HEK293T (cell line): Measurements from ENCODE around the gene IL4I1.
"Not testable (repeated sequence)": the region's sequence is repeated elsewhere in the genome, so short reads cannot be mapped to it uniquely, and the experiment has no call there.

Source experiments
- CTCF ChIA-PET: fragments of 350-600 bp; formaldehyde crosslinking; extraction: SDS; loops from one replicate; lab custom pipeline; 2021; ENCODE audit warnings: antibody characterized with exemption, inconsistent platforms; lab: Yijun Ruan, JAX
- POLR2A ChIA-PET: fragments of 350-600 bp; formaldehyde crosslinking; extraction: SDS; loops from one replicate; lab custom pipeline; 2020; ENCODE audit warnings: antibody characterized with exemption, inconsistent platforms; lab: Yijun Ruan, JAX
- DNase-seq: peaks from one replicate; pipeline ENCODE4 v3.0.0; 2012; ENCODE audit warnings: mixed read lengths; ENCODE audit errors: extremely low spot score
- ARNT ChIP-seq: fragments of 450-650 bp; IDR thresholded peaks from 2 replicates; pipeline ENCODE4 v1.6.1; 2017; ENCODE audit warnings: mild to moderate bottlenecking
- BHLHE40 ChIP-seq: fragments of 450-650 bp; IDR thresholded peaks from 2 replicates; pipeline ENCODE4 v1.6.1; 2016; ENCODE audit warnings: mild to moderate bottlenecking, moderate library complexity, borderline replicate concordance
- CTBP1 ChIP-seq: fragments of 450-650 bp; IDR thresholded peaks from 2 replicates; pipeline ENCODE4 v1.6.1; 2016; ENCODE audit warnings: borderline replicate concordance
- ELF4 ChIP-seq: fragments of 450-650 bp; IDR thresholded peaks from 2 replicates; pipeline ENCODE4 v1.6.1; 2017; ENCODE audit warnings: antibody characterized with exemption
- FOXA1 ChIP-seq: fragments of 450-650 bp; IDR thresholded peaks from 2 replicates; pipeline ENCODE4 v1.6.1; 2016; ENCODE audit warnings: mild to moderate bottlenecking
- FOXK2 ChIP-seq: fragments of 450-650 bp; IDR thresholded peaks from 2 replicates; pipeline ENCODE4 v1.6.1; 2016; ENCODE audit warnings: mild to moderate bottlenecking
- FOXM1 ChIP-seq: fragments of 450-650 bp; IDR thresholded peaks from 2 replicates; pipeline ENCODE4 v1.6.1; 2017; ENCODE audit warnings: mild to moderate bottlenecking, borderline replicate concordance
- HDGF ChIP-seq: fragments of 450-650 bp; IDR thresholded peaks from 2 replicates; pipeline ENCODE4 v1.6.1; 2017; ENCODE audit warnings: antibody characterized with exemption, borderline replicate concordance
- L3MBTL2 ChIP-seq: fragments of 450-650 bp; conservative IDR thresholded peaks from 2 replicates; pipeline ENCODE4 v1.6.1; 2016; ENCODE audit warnings: mild to moderate bottlenecking
- LEF1 ChIP-seq: fragments of 450-650 bp; IDR thresholded peaks from 2 replicates; pipeline ENCODE4 v1.6.1; 2017; ENCODE audit warnings: mild to moderate bottlenecking, borderline replicate concordance
- NFRKB ChIP-seq: fragments of 450-650 bp; IDR thresholded peaks from 2 replicates; pipeline ENCODE4 v1.6.1; 2016; ENCODE audit warnings: mild to moderate bottlenecking, moderate library complexity
- SP1 ChIP-seq: fragments of 450-650 bp; IDR thresholded peaks from 2 replicates; pipeline ENCODE4 v1.6.1; 2017
- SUZ12 ChIP-seq: fragments of 450-650 bp; IDR thresholded peaks from 2 replicates; pipeline ENCODE4 v1.6.1; 2016; ENCODE audit warnings: mild to moderate bottlenecking
- TARDBP ChIP-seq: fragments of 450-650 bp; IDR thresholded peaks from 2 replicates; pipeline ENCODE4 v1.6.1; 2016
- ZNF384 ChIP-seq: fragments of 450-650 bp; IDR thresholded peaks from 2 replicates; pipeline ENCODE4 v1.6.1; 2016
- TF ChIP-seq, protein P1 (sequence below): fragments of 450-650 bp; IDR thresholded peaks from 2 replicates; pipeline ENCODE4 v1.6.1; 2016

The IL4I1 gene, protein sequence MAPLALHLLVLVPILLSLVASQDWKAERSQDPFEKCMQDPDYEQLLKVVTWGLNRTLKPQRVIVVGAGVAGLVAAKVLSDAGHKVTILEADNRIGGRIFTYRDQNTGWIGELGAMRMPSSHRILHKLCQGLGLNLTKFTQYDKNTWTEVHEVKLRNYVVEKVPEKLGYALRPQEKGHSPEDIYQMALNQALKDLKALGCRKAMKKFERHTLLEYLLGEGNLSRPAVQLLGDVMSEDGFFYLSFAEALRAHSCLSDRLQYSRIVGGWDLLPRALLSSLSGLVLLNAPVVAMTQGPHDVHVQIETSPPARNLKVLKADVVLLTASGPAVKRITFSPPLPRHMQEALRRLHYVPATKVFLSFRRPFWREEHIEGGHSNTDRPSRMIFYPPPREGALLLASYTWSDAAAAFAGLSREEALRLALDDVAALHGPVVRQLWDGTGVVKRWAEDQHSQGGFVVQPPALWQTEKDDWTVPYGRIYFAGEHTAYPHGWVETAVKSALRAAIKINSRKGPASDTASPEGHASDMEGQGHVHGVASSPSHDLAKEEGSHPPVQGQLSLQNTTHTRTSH

DNA sequence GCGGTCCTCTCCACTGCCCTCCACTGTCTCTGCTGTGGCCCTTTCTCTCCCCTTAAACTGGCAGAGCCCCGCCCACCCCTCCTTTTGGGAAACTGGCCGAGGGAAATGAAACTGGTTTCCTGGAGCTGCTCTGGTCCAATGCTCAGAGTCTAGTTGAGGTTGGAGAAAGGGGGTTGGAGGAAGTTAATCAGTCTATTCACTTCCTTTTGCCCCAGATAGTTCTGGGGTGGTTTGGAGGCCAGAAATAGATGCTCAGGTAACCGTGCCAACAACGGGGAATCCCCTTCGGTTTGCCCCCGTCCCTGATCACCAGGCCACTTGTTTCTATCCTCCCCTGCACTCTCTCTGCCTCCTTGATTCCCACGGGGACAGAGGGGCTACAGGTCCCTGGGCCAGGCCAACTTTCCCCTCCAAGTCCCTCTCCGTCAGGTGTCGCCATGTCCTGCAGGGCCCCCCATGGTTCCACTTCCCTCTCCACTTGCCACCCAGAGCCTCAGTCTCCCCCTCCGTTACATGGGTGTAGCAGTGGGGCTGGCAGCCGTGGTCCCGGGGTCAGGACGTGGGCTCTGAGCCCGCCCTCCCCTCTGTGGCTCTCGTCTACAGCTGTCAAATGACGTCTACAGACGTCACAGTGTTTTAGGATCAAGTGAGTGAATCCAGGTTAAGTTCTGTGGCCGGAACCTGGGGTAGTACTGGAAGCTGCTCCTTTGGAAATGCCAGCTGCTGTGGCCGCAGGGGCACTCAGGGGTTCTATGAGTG, at the start of gene IL4I1:
Gene IL4I1 (minus strand): TSS at position 25 of the 759 bp plus-strand sequence. CDS start 727 bp downstream, outside the sequence.
- TF ChIP-seq, protein P1, sequence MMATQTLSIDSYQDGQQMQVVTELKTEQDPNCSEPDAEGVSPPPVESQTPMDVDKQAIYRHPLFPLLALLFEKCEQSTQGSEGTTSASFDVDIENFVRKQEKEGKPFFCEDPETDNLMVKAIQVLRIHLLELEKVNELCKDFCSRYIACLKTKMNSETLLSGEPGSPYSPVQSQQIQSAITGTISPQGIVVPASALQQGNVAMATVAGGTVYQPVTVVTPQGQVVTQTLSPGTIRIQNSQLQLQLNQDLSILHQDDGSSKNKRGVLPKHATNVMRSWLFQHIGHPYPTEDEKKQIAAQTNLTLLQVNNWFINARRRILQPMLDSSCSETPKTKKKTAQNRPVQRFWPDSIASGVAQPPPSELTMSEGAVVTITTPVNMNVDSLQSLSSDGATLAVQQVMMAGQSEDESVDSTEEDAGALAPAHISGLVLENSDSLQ, result no peak
- TF ChIP-seq HDGF (no peak), ELF4 (no peak), FOXA1 (no peak), FOXM1 (no peak), ARNT (no peak), LEF1 (no peak), TARDBP (no peak)

DNA sequence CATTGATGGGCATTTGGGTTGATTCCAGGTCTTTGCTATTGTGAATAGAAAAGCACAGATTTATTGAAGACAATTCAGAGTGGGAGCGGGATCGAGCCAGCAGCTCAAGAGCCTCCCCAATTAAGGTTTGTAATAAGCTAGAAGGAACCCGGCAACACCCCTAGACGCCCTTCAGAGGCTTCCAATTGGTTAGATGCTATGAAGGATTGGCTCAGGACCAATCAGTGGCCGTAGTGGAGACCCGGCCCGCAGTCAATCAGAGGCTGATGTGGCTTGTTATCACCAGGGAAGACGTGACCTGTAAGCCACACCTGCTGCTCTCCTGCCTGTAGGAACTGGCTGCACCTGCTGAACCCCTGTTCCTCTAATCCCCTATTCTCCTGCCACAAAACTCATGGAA, 49.7 kb upstream of the IL4I1 start:
- POLR2A ChIA-PET, result no interaction called here
- no peak for DNase-seq
- TF ChIP-seq LEF1, result no peak
- no peak for TF ChIP-seq TARDBP
- TF ChIP-seq HDGF, result no peak
- TF ChIP-seq BHLHE40, result no peak
- TF ChIP-seq, protein P1, result peak; percentile 69
- TF ChIP-seq FOXA1, result no peak
- CTCF ChIA-PET, result no interaction called here

More for the DNA sequence above, at the start of gene IL4I1:
- ChIA-PET CTCF (no interaction called here), POLR2A (no interaction called here)
- DNase-seq, result no peak

DNA sequence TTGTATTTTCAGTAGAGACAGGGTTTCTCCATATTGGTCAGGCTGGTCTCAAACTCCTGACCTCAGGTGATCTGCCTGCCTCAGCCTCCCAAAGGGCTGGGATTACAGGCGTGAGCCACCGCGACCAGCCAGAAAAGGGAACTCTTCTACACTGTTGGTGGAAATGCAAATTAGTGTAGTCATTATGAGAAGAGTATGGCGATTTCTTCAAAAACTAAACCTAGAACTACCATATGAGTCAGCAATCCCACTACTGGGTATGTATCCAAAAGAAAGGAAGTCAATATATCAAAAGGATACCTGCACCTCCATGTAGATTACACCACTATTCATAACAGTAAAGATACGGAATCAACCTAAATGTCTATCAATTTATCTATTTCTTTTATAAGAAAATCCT, 47.9 kb upstream of the IL4I1 start:
- POLR2A ChIA-PET, DNase-seq, CTCF ChIA-PET: not testable (repeated sequence)

DNA sequence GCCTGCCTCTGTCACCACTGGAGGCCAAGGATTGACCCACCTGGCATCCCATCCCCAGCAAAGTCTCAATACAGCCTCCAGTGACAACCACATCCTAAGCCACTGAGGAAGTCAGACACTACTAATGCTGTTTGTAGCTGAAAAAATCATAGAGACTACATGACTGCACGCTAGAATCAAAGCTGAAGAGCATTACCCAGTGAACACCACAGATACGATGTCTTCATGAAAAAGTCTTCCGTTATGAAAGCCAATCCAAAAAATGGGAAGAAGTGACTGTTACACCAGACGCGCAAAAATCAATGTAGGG, 43.8 kb upstream of the IL4I1 start:
- ChIA-PET CTCF (no interaction called here), POLR2A (no interaction called here)
- no peak for DNase-seq
- TF ChIP-seq FOXK2 (no peak), CTBP1 (no peak), TARDBP (no peak), NFRKB (no peak)

DNA sequence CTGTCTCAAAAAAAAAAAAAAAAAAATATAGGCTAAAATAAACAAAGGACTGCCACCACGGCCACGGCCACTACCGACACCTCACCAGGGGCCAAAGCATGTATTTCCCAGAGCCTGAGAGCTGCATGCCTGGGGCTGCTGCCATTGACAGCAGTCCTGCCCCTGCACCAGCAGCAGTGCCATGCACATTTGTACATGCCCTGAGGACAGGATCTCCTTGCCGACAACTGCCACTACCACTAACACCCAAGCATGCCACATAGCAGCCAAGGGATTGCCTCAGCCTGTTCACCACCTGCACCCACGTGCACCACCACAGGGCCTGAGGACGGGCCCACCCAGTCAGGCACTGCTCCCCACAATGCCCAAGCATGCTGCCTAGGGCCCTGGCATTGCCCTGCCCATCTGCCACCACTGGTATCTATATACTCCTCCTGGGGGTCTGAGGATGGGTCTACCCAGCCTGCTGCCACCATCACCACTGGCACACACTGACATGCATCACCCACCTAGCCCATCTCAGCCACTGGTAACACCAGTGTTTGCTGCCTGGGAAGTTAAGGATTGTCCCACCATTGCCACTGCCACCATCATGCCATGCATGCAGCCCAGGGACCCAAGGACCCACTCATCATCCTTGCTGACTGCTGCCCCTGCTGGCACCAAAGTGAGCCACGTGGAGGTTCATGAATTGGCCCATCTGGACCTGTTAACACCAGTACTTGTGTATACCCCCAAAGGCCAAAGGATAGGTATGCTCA, 43.2 kb upstream of the IL4I1 start:
- no peak for DNase-seq
- CTCF ChIA-PET, result interaction anchor here (0.6 kb wide), 1 partner anchor 668 kb away, joined by 3 read pairs; no protein-coding TSS in a partner anchor
- POLR2A ChIA-PET, result no interaction called here

DNA sequence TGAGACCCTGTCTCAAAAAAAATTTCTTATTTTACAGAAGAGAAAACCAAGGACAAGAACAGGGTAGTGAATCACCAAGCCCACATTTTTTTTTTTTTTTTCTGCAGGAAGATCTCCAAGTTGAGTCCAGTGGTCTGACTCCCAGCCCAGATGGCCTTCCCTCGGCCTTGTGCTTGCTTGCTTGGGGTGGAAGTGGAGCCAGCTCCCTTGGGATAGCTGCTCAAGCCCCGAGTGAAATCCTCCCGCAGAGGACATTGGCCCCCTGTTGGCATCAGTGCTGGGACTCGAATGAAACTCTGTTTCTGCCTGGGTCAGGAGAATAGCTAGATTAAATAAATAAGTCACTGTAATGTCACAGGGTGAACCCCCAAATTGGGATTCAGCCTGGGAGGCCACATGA, 42.0 kb upstream of the IL4I1 start:
- CTCF ChIA-PET, result interaction anchor here (0.6 kb wide), 1 partner anchor 322 kb away, joined by 8 read pairs; no protein-coding TSS in a partner anchor
- no peak for TF ChIP-seq BHLHE40
- TF ChIP-seq FOXM1, result no peak
- TF ChIP-seq L3MBTL2, result no peak
- no peak for TF ChIP-seq SUZ12
- TF ChIP-seq ARNT, result no peak
- no peak for TF ChIP-seq FOXA1
- TF ChIP-seq ELF4, result no peak
- no peak for TF ChIP-seq LEF1
- no peak for TF ChIP-seq CTBP1
- TF ChIP-seq SP1, result no peak
- TF ChIP-seq, protein P1, result no peak
- TF ChIP-seq NFRKB, result no peak
- TF ChIP-seq TARDBP, result no peak
- TF ChIP-seq HDGF, result no peak
- no peak for TF ChIP-seq ZNF384
- POLR2A ChIA-PET, result no interaction called here
- DNase-seq, result no peak

More for the DNA sequence above, 43.2 kb upstream of the IL4I1 start:
- TF ChIP-seq ARNT (no peak), FOXK2 (no peak), CTBP1 (no peak), FOXA1 (no peak), LEF1 (no peak), NFRKB (no peak), FOXM1 (no peak), SUZ12 (no peak)
- TF ChIP-seq, protein P1, result no peak
